ACC112 (cell line): Measurements from ENCODE around the gene TMEM272.
A peak's percentile ranks its signal among the peaks of the same experiment; 100 is the strongest.

ENCODE experiments used
- H2AFZ ChIP-seq: fragments of 200-600 bp; sonication (generic); one replicate; pipeline ENCODE4 v1.6.0; 2017; ENCODE audit warnings: antibody characterized with exemption, low read length; ENCODE audit not compliant: unreplicated experiment
- H3K27ac ChIP-seq: fragments of 200-600 bp; sonication (generic); 2 replicates; pipeline ENCODE4 v1.5.1; 2014; ENCODE audit warnings: low read depth, mild to moderate bottlenecking, antibody characterized with exemption, low read length, moderate library complexity
- H3K27me3 ChIP-seq: fragments of 200-600 bp; sonication (generic); 2 replicates; pipeline ENCODE4 v1.6.1; 2014; ENCODE audit warnings: mild to moderate bottlenecking, antibody characterized with exemption, low read length, moderate library complexity, mixed read lengths; ENCODE audit not compliant: insufficient read depth
- H3K36me3 ChIP-seq: fragments of 200-600 bp; sonication (generic); 2 replicates; pipeline ENCODE4 v1.6.1; 2016; ENCODE audit warnings: mild to moderate bottlenecking, antibody characterized with exemption, low read length, moderate library complexity, mixed read lengths; ENCODE audit not compliant: insufficient read depth
- H3K4me1 ChIP-seq: fragments of 200-600 bp; sonication (generic); one replicate; pipeline ENCODE4 v1.6.1; 2016; ENCODE audit warnings: low read length, mixed read lengths; ENCODE audit not compliant: insufficient read depth, unreplicated experiment, control insufficient read depth
- H3K4me3 ChIP-seq: fragments of 200-600 bp; sonication (generic); 2 replicates; pipeline ENCODE4 v1.5.1; 2014; ENCODE audit warnings: mild to moderate bottlenecking, low read depth, low read length
- H3K79me2 ChIP-seq: fragments of 200-600 bp; sonication (generic); one replicate; pipeline ENCODE4 v1.6.0; 2016; ENCODE audit warnings: low read length; ENCODE audit not compliant: control insufficient read depth, unreplicated experiment, insufficient read depth

Gene TMEM272

GRCh38 chr13:51804295-51805172 is 40.4 kb downstream of the TMEM272 start:
- H3K4me3 ChIP-seq = peak overlapping the region; percentile 96
- peaks cover 17% of the 10 kb centered on the region for H3K4me1 ChIP-seq
- no peaks in the 10 kb centered on the region for H3K27me3 ChIP-seq
- peak overlapping the region; percentile 90 for H2AFZ ChIP-seq
- no peaks in the 10 kb centered on the region for H3K79me2 ChIP-seq
- H3K36me3 ChIP-seq = no peaks in the 10 kb centered on the region
- H3K27ac ChIP-seq = peak overlapping the region; percentile 84

- Histone ChIP-seq H2AFZ (peak within 1 kb of the TSS; percentile 90), H3K27me3 (no peaks in the 10 kb centered on the region), H3K27ac (peak within 1 kb of the TSS; percentile 84), H3K79me2 (no peaks in the 10 kb centered on the region), H3K4me3 (peak within 1 kb of the TSS; percentile 96), H3K36me3 (no peaks in the 10 kb centered on the region), H3K4me1 (peaks cover 17% of the 10 kb centered on the region)
Observed at GRCh38 chr13:51803422-51804294, 41.3 kb downstream of the TMEM272 start, which contains the start of gene DHRS12. TSS of gene DHRS12 (minus strand) at chr13:51804163. CDS start at chr13:51799659, 4,504 bp downstream.

- Histone ChIP-seq H3K4me1 (peaks cover 17% of the 10 kb centered on the region), H3K4me3 (peak overlapping the region; percentile 96), H2AFZ (peak overlapping the region; percentile 76), H3K27ac (peak overlapping the region; percentile 84), H3K27me3 (no peaks in the 10 kb centered on the region), H3K36me3 (no peaks in the 10 kb centered on the region), H3K79me2 (no peaks in the 10 kb centered on the region)
Observed at GRCh38 chr13:51802631-51803418, 42.2 kb downstream of the TMEM272 start.

GRCh38 chr13:51801631-51802099 is 43.3 kb downstream of the TMEM272 start:
- Histone ChIP-seq H3K27me3 (no peaks in the 10 kb centered on the region), H3K36me3 (no peaks in the 10 kb centered on the region), H3K79me2 (no peaks in the 10 kb centered on the region), H3K4me3 (no peak overlapping the region), H3K4me1 (peaks cover 17% of the 10 kb centered on the region), H3K27ac (no peak overlapping the region), H2AFZ (no peak overlapping the region)

- Histone ChIP-seq H3K4me1 (peaks cover 17% of the 10 kb centered on the region), H3K36me3 (no peaks in the 10 kb centered on the region), H2AFZ (no peak overlapping the region), H3K27me3 (no peaks in the 10 kb centered on the region), H3K79me2 (no peaks in the 10 kb centered on the region), H3K27ac (no peak overlapping the region), H3K4me3 (no peak overlapping the region)
Observed at GRCh38 chr13:51800486-51800885, 44.5 kb downstream of the TMEM272 start.

- no peaks in the 10 kb centered on the region for H3K79me2 ChIP-seq
- no peaks in the 10 kb centered on the region for H3K36me3 ChIP-seq
- H3K4me3 ChIP-seq = no peak overlapping the region
- no peak overlapping the region for H2AFZ ChIP-seq
- H3K4me1 ChIP-seq = peaks cover 17% of the 10 kb centered on the region
- no peaks in the 10 kb centered on the region for H3K27me3 ChIP-seq
- H3K27ac ChIP-seq = no peak overlapping the region
Observed at GRCh38 chr13:51799261-51799660, 45.7 kb downstream of the TMEM272 start.

GRCh38 chr13:51797664-51798488 is 47.1 kb downstream of the TMEM272 start:
- no peak overlapping the region for H2AFZ ChIP-seq
- H3K27me3 ChIP-seq = no peaks in the 10 kb centered on the region
- peaks cover 24% of the 10 kb centered on the region for H3K4me1 ChIP-seq

GRCh38 chr13:51796546-51796945 is 48.4 kb downstream of the TMEM272 start:
- Histone ChIP-seq H3K79me2 (no peaks in the 10 kb centered on the region), H3K4me3 (no peak overlapping the region), H3K27me3 (no peaks in the 10 kb centered on the region), H2AFZ (no peak overlapping the region), H3K27ac (no peak overlapping the region), H3K4me1 (peaks cover 11% of the 10 kb centered on the region), H3K36me3 (no peaks in the 10 kb centered on the region)

More at GRCh38 chr13:51797664-51798488, 47.1 kb downstream of the TMEM272 start:
- H3K4me3 ChIP-seq = no peak overlapping the region
- no peaks in the 10 kb centered on the region for H3K79me2 ChIP-seq
- no peak overlapping the region for H3K27ac ChIP-seq
- H3K36me3 ChIP-seq = no peaks in the 10 kb centered on the region

- peaks cover 9% of the 10 kb centered on the region for H3K4me1 ChIP-seq
- no peaks in the 10 kb centered on the region for H3K27me3 ChIP-seq
- H3K27ac ChIP-seq = no peak overlapping the region
- no peak overlapping the region for H2AFZ ChIP-seq
- H3K36me3 ChIP-seq = no peaks in the 10 kb centered on the region
- no peaks in the 10 kb centered on the region for H3K79me2 ChIP-seq
- no peak overlapping the region for H3K4me3 ChIP-seq
Observed at GRCh38 chr13:51795419-51795818, 49.6 kb downstream of the TMEM272 start.
